ENCODE results near the gene EHBP1.
"Not testable (repeated sequence)": the region's sequence is repeated elsewhere in the genome, so short reads cannot be mapped to it uniquely, and the experiment has no call there.

Gene EHBP1

DNA sequence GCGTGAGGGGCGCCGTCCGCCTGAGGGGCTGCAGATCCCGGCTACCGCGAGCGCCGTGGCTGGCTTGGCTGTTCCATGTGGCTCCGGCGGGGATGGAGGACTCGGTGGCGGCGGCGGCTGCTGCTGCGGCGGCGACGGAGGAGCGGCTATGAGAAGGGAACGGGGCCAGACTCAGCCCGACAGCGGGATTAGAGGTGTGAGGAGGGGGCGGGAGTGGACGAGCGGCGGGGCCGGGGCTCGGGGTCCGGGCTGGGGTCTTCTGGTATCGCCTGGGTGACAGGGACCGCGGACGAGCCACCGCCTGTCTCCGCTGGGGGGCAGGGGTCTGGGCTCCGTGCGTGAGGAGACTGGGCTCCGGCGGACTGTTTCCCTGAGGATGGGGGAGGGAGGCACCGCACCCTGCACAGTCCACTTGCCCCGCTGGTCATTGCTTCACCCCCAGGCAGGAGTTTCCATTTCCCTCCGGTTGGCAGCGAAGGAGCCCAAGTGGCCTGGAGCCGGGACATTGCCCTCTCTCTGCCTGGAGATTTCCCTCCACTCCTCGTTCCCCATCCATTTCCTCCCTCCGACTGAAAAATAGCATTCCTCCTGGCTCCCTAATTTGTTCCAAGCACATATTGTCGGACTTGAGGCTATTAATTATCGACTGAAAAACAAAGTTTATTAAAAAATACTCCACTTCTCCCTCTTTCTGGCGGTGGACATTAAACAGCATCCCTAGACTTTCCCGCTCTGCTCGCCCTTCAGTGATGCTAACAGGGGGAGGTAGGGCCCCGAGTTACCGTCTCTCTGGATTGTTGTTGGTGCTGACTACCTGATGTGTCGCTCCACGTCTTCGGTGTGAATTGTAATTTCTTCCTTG is 577 bp downstream of the EHBP1 start:
- peak; percentile 71 for DNase-seq (ENCODE audit: low spot score)

DNA sequence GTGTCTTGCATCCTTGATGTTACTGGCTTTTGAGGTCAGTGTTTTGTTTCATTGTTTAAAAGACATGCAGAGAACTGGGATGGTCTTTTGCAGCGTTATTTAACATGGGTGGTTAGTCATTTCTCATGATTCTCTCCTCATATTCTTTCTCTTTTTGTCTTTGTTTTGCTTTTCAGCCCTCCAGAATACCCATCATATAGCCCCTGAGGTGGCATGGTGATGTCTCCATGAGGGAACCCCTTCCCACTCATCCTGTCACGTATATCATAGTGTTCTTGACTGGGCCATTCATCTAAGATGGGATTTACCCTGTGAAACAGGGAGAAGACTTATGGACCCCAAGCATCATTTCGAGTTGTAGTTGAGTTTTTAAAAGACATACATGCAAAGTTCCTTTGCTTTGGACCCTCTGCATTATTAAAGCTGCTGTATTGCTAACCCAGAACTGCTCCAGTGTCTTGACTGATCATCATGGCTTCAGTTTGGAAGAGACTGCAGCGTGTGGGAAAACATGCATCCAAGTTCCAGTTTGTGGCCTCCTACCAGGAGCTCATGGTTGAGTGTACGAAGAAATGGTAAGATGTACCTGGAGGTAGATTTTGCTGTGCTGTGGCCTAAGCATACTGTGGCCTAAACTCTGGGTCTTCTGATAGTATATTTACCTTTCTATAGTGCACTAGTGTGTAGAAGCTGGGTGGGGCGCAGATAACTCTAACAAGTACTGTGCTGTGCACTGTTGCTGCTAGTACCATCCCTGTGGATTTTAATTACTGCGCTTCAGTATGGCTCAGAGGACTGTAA is 1.4 kb downstream of the EHBP1 start:
- DNase-seq (ENCODE audit: low spot score): no peak

DNA sequence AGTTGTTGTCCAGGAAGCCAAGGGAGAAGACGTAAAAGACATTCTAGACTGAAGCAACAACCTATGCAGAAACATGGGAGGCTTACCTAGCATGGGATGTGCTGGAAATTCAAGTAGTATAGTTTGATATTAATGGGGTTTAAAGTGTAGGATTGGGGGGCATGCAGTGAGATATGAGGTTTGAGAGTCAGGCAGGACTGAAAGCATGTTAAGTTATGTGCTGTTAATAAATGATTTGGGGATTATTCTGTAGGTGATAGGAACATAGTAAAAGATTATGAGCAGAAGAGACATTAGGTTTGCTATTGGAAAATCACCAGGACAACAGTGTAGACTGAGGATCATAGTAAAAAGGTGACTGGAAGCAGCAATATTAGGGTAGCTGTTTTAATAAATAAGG is 3.2 kb downstream of the EHBP1 start:
- no peak for DNase-seq (ENCODE audit: low spot score)

DNA sequence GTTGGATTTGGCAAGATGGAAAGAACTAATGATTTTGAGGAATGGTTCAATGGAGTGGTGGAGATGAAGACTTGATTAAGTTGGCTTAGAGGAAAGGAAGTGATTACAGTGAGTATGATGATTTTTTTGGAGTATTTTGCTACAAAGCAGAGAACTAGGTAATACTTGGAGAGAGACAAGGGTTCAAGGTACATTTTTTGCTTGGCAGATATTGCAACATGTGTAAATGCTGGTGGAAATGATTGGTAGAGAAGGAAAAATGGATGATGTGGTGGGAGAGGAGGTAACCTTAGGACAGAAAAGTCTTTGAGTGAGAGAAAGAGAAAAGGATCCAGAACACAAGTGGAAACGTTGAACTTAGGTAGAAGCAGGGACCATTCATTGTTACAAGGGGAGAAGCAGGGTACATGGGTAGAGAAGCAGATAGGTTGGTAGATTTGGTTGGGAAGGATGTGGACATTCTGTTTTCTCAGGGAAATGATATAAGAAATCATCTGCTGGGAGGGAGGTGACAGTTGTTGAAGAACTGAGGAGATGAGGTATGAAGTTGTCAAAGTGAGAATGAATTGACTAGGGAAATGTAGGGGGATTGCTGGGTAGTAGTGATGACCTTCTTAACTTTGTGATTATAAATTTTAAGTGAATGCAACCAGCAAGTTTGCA is 6.5 kb downstream of the EHBP1 start:
- no peak for DNase-seq (ENCODE audit: low spot score)

- DNase-seq (ENCODE audit: low spot score): not testable (repeated sequence)
These were observed 7.7 kb downstream of the EHBP1 start for GRCh38 chr2:62713196-62713595.

GRCh38 chr2:62713837-62714236 is 8.3 kb downstream of the EHBP1 start:
- no peak for DNase-seq (ENCODE audit: low spot score)

DNA sequence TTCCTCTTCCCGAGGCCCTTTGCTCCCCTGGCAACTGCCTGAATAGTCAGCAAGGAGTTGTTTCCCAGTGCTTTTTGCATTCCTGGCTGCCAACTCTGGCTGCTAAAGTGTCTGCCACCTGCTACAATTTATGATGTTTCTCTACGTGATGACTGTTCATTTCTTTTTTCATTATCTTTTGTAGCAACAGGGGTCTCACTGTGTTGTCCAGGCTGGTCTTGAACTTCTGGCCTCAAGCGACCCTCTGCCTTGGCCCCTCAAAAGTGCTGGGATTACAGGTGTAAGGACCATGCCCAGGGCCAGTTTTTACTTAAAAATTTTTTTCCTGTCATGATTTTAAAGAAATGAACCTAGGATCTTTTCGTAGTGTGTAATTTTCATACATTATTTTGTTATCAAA is 11.3 kb downstream of the EHBP1 start:
- no peak for DNase-seq (ENCODE audit: low spot score)

- no peak for DNase-seq (ENCODE audit: low spot score)
These were observed 12.1 kb downstream of the EHBP1 start for GRCh38 chr2:62717503-62718081.

DNA sequence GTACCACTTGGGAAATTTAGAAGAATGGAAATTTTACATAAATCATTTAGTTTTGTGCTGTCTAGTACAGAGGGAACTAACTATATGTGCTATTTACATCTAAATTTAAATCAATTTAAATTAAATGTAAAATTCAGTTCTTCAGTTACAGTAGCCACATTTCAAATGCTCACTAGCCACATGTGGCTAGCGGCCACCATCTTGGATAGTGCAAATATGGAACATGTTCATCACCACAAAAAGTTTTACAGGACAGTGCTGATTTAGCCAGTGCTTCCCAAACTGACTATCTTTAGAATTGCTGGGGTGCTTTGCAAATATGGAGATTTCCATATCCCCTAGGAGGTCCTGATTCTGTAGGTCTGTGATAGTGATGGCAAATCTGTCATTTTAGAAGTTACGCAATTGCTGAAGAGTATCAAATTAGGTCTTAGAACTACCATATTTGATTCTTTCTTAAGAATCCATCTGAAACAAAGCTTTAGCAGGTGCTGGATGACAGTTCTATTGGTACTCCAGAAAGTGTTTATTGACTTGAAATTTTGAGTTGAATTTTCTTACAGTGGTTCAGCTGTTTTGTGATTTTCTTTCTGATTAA is 12.8 kb downstream of the EHBP1 start:
- DNase-seq (ENCODE audit: low spot score): no peak

DNA sequence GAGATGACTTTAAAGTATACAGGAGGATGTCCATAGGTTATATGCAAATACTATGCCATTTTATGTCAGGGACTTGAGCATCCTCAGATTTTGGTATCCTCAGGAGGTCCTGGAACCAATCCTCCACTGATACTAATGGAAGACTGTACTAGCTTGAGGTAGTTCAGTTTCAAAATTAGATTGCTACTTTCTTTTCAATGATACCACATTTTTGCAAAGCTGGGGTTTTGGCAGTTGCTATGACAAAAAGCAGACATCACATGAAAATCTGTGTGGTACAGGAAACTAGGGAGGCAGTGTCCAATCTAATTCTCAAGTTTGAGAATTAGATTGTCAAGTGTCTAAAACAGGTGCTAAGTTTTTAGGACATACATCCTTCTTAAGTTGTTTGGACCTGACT is 14.2 kb downstream of the EHBP1 start:
- no peak for DNase-seq (ENCODE audit: low spot score)

DNA sequence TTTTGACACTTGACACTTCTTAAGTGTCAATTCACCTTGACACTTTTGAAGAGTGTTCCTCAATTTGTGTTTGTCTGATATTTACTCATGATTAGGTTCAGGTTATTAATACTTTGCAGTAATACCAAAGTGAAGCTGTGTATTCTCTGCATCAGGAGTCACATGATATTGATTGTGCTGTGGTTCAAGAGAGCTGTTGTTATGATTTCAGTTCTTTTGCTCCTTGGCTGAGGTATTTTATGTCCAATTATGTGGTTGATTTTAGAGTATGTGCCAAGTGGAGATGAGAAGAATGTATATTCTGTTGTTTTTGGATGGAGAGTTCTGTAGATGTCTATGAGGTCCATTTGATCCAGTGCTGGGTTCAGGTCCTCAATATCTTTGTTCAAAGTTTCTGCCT is 17.2 kb downstream of the EHBP1 start:
- DNase-seq (ENCODE audit: low spot score): no peak

DNA sequence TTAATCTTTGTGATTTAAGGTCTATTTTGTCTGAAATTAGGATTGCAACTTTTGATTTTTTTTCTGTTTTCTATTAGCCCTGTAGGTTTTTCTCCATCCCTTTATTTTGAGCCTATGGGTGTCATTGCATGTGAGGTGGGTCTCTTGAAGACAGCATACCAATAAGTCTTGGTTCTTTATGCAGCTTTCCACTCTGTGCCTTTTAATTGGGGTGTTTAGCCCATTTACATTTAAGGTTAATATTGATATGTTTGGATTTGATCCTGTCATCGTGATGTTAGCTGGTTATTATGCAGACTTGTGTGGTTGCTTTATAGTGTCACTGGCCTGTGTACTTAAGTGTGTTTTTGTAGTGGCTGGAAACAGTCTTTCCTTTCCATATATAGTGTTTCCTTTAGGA is 17.7 kb downstream of the EHBP1 start:
- no peak for DNase-seq (ENCODE audit: low spot score)

GRCh38 chr2:62724106-62724505 is 18.6 kb downstream of the EHBP1 start:
- DNase-seq (ENCODE audit: low spot score): no peak

DNA sequence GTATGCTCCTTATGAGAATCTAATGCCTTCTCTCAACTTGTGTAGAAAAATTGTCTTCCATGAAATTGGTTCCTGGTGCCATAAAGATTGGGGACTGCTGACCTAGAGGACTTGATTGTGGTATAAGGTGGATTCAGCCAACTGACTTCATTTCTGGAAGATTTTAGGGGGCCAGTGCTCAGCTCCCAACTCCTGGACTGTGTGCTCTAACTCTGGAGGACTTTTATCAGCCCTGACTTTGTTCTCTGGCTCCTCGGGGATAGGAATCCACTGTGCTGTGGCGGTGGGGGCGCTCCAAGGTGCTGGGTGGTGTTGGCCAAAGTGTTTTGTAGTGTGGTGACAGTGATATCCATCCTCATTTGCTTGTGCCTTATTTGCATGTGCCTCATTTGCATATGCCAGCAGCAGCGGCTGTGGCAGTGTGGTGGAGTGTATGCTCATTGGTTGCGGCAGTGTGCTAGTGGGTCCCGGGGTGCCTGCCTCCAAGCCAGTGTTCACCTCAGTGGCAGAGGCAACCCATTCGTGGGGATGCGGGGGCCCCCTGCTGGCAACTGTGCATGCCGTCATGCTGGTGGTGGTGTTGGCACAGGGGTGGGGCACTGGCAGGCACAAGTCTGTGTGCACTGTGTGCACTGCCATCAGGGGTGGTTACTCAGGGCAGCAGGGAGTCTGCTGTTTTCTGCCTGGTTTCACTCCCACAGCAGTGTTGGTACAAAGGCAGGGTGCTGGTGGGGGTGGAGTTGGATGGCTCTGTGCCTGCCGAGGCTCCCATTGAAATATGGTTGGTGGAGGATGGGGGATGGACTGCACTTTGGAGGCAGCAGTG is 19.6 kb downstream of the EHBP1 start:
- DNase-seq (ENCODE audit: low spot score): no peak

- DNase-seq (ENCODE audit: low spot score): no peak
These were observed 20.2 kb downstream of the EHBP1 start for GRCh38 chr2:62725712-62726055.

- no peak for DNase-seq (ENCODE audit: low spot score)
These were observed 21.9 kb downstream of the EHBP1 start for GRCh38 chr2:62727259-62727867.

- DNase-seq (ENCODE audit: low spot score): no peak
These were observed 22.5 kb downstream of the EHBP1 start for GRCh38 chr2:62727876-62728566.

- no peak for DNase-seq (ENCODE audit: low spot score)
These were observed 25.8 kb downstream of the EHBP1 start for GRCh38 chr2:62731275-62731674.

DNA sequence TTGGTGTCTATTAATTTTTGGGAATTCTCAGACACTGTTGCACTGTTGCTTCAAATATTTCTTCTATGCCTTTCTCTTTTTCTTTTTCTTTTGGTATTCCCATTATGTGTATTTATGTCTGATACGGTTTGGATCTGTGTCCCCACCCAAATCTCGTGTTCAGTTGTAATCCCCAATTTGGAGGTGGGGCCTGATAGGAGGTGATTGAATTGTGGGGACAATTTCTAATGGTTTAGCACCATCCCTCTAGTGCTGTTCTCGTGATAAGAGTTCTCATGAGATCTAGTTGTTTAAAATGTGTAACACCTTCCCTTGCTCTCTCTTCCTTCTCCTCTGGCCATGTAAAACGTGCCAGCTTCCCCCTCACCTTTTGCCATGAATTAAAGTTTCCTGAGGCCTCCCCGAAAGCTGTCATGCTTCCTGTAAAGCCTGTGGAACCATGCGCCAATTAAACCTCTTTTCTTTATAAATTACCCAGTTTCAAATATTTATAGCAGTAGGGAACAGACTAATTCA is 26.8 kb downstream of the EHBP1 start:
- DNase-seq (ENCODE audit: low spot score): no peak

GRCh38 chr2:62733546-62733945 is 28.0 kb downstream of the EHBP1 start:
- no peak for DNase-seq (ENCODE audit: low spot score)

Measured in RKO (cell line).